Epidermal melanocyte (primary cell): ENCODE measurements around the gene EIF2AK3.
A peak's percentile ranks its signal among the peaks of the same experiment; 100 is the strongest.
"Not testable (repeated sequence)": the region's sequence is repeated elsewhere in the genome, so short reads cannot be mapped to it uniquely, and the experiment has no call there.

Source experiments
- DNase-seq: peaks from one replicate; pipeline ENCODE4 v3.0.0; 2011; ENCODE audit warnings: low spot score; ENCODE audit not compliant: insufficient read length

The EIF2AK3 gene

DNA sequence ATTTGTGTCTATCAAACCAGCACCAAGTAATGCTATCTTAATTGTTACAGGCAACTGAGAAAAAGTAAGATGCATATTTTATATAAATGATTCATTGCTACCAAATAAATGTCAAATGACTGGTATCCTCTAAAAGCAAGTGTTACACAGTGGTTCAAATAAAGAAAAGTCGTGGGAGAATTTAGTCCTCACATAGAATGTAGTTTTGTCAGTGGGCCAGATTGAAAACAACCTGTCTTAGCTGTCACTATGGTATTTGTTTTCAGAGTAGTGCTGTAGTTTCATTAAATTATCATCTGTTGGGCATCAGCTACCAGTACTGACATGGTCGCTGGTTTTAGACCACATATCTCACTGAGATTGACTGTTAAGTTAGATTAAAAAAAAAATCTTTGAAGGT lies 10.2 kb upstream of the EIF2AK3 start:
- no peak for DNase-seq

- DNase-seq: no peak
Observed at GRCh38 chr2:88636026-88636425, 8.8 kb upstream of the EIF2AK3 start.

DNA sequence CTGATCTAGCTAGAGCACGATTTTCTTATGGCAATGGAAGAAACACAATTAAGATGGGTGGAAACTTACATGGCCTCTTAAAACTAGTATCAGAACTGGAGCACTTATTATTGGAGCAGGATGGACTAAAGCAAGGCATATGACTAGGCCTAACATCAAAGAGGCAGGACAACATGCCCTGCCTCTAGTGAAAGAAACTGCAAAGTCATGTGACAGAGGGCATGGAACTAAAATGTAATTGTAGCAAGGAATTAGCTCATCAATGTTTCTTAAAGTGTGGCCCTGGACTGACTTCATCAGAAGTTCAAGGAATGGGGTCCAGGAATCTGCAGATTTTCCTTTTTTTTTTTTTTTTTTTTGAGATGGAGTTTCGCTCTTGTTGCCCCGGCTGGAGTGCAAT lies 5.3 kb upstream of the EIF2AK3 start:
- DNase-seq: no peak

DNA sequence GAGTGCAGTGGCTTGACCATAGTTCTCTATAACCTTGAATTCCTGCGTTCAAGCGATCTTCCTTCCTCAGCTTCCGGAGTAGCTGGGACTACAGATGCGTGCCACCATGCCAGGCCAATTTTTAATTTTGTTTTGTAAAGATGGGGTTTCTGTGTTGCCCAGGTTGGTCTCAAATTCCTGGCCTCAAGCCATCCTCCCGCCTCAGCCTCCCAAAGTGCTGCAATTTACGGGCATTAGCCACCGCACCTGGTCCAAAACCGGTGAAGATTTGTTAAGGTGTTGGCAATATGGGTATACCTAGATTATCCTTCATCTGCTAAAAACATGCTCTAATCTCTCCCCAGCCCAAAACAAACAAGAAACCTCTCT lies 1.3 kb upstream of the EIF2AK3 start:
- DNase-seq: no peak

GRCh38 chr2:88627856-88628570 lies 749 bp upstream of the EIF2AK3 start:
- no peak for DNase-seq

- no peak for DNase-seq
Observed at GRCh38 chr2:88626171-88627054, 851 bp downstream of the EIF2AK3 start.

GRCh38 chr2:88624477-88624876 lies 2.8 kb downstream of the EIF2AK3 start:
- DNase-seq: no peak

DNA sequence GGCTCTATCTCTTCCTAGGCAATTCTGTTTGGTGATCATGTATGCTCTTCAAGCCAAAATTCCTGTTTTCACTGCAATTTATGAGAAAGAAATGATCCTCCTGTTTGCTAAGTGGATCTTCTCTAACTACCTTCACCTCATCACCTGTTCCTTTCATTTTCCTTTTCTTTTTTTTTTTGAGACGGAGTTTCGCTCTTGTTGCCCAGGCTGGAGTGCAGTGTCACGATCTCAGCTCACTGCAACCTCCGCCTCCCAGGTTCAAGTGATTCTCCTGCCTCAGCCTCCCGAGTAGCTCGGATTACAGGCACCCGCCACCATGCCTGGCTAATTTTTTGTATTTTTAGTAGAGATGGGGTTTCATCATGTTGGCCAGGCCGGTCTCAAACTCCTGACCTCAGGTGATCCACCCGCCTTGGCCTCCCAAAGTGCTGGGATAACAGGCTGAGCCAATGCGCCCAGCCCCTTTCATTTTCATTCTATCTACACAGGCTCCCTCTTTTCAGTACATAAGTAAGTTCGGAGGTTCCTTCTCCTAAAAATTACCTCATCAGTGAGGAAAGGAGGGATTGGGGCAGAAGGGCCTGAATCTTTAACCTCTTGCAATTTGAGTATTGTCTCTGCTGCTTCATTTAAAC lies 3.3 kb downstream of the EIF2AK3 start:
- DNase-seq: not testable (repeated sequence)

DNA sequence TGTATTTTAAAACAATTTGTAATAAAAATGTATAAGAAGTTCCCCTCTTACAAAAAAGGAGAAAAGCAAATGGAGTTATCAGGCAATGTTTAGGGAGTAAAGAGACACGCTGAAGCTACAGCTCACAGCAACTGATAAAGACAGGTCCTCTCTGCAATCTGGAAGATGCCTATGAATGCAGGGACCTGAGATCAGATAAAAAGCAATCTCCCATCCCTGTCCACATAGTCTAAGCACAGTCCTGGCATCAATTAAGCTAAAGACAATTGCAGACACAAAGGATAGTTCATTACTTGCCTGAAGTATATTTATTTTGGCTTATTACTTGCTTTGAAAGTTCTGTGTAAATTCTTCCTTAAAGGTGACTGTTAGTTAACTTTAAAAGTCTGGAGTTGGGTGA lies 5.0 kb downstream of the EIF2AK3 start:
- no peak for DNase-seq

DNA sequence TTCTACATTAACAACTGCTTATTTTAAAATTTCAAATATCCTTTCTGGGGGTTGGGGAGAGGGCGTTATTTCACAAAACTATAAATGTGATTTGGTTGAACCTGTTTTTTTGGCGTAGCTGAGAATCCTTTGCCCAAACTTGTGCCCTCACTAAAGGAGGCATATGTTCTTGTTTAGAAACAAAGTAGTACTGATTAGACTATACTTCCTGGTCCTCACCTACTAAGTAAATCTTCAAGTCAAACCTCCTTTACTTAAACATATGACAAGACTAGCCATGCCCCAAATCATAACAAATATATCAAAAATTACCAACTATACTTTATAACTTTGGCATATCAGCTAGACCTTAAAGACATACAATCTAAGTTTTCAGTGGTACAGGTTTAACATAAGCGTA lies 5.8 kb downstream of the EIF2AK3 start:
- no peak for DNase-seq

- no peak for DNase-seq
Observed at GRCh38 chr2:88620015-88620414, 7.2 kb downstream of the EIF2AK3 start.

- no peak for DNase-seq
Observed at GRCh38 chr2:88615822-88616221, 11.4 kb downstream of the EIF2AK3 start.

- no peak for DNase-seq
Observed at GRCh38 chr2:88614497-88615157, 12.6 kb downstream of the EIF2AK3 start.

- DNase-seq: no peak
Observed at GRCh38 chr2:88613921-88614320, 13.3 kb downstream of the EIF2AK3 start.

- no peak for DNase-seq
Observed at GRCh38 chr2:88608184-88608583, 19.1 kb downstream of the EIF2AK3 start.

DNA sequence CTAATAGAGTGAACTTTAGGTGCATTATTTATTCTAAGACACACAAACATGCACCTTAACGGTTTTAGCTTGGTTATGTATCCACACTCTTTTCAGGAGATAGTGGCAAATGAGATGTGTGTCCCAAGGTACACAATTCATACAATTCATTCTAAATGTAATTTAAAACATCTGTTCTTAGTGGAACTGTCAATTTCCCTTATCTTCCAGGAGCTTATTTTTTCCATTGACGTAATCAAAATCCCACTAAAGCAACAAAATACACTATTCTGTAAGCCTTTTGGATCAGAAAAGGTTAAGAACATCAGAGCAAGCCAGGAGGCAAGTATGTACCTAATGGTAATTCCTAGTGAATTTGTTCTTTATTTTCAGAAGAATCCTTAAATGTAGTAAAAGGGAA lies 19.8 kb downstream of the EIF2AK3 start:
- DNase-seq: no peak

- DNase-seq: no peak
Observed at GRCh38 chr2:88606371-88607030, 20.8 kb downstream of the EIF2AK3 start.

DNA sequence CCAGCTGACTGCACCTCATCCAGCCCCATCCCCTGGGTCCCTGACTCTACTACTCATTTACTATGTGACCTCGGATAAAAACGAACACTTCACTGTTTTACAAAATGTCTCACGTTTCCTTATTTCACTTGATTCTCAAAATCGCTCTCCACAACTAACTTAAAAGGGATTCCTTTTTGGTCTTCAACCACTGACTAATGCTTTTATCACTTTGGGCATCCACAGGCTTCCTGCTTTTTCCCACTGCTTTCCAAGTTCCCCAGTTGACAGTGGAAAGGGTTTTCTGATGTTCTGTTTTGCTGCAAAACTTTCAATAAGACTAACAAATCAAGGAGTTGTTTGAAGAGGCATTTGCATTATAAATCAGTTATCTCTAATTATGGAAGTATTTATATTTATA lies 24.1 kb downstream of the EIF2AK3 start:
- no peak for DNase-seq

DNA sequence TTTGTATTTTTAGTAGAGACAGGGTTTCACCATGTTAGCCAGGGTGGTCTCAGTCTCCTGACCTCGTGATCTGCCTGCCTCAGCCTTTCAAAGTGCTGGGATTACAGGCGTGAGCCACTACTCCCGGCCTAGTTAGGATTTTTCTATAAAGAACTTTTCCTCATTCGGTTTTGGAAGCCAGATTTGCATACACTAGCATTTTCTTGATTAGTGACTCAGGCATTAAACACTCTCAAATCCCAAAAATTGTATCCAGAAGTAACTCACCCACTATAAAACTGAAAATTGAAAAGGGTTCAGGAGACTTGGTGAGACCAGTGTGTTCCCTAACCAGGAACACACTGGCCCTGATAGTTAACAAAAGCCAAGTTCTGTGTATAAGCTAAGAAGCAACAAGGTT lies 25.2 kb downstream of the EIF2AK3 start:
- no peak for DNase-seq

GRCh38 chr2:88601286-88601685 lies 26.0 kb downstream of the EIF2AK3 start:
- DNase-seq: no peak

GRCh38 chr2:88600038-88600465 lies 27.2 kb downstream of the EIF2AK3 start:
- peak; percentile 45 for DNase-seq
